HG02840 (cell line): ENCODE data around the gene GABARAP.

ENCODE experiments used
- ATAC-seq: cut with Tn5 transposase; IDR thresholded peaks from one replicate; pipeline ENCODE4 v1.9.1; 2021; ENCODE audit warnings: mild to moderate bottlenecking, moderate library complexity, moderate number of reproducible peaks; ENCODE audit not compliant: unreplicated experiment, low FRiP score

GABARAP gene

GRCh38 chr17:7223375-7223774 is 18.9 kb downstream of the GABARAP start:
- ATAC-seq: no peak

GRCh38 chr17:7222972-7223292 is 19.3 kb downstream of the GABARAP start:
- no peak for ATAC-seq

- ATAC-seq: no peak
Observed at GRCh38 chr17:7222093-7222971, 19.9 kb downstream of the GABARAP start.

GRCh38 chr17:7221278-7222092 is 20.8 kb downstream of the GABARAP start:
- no peak for ATAC-seq

- ATAC-seq: no peak
Observed at GRCh38 chr17:7220593-7221277, 21.5 kb downstream of the GABARAP start.

- ATAC-seq: peak; percentile 52
Observed at GRCh38 chr17:7219812-7220592, 22.2 kb downstream of the GABARAP start, which contains the start of the genes ACADVL and DLG4. Gene ACADVL (plus strand): TSS chr17:7219938. CDS start chr17:7219985, 47 bp downstream. Gene DLG4 (minus strand): TSS chr17:7219836.

GRCh38 chr17:7219229-7219811 is 22.9 kb downstream of the GABARAP start:
- ATAC-seq: no peak

- ATAC-seq: no peak
Observed at GRCh38 chr17:7218758-7219157, 23.5 kb downstream of the GABARAP start.

GRCh38 chr17:7218166-7218565 is 24.1 kb downstream of the GABARAP start:
- ATAC-seq: no peak

- no peak for ATAC-seq
Observed at GRCh38 chr17:7217113-7217987, 24.9 kb downstream of the GABARAP start.

GRCh38 chr17:7216242-7217112 is 25.8 kb downstream of the GABARAP start:
- no peak for ATAC-seq

GRCh38 chr17:7215652-7216180 is 26.5 kb downstream of the GABARAP start:
- no peak for ATAC-seq

- ATAC-seq: no peak
Observed at GRCh38 chr17:7215136-7215638, 27.1 kb downstream of the GABARAP start.

- peak; percentile 74 for ATAC-seq
Observed at GRCh38 chr17:7214300-7215135, 27.7 kb downstream of the GABARAP start.

GRCh38 chr17:7213895-7214299 is 28.4 kb downstream of the GABARAP start:
- ATAC-seq: no peak

GRCh38 chr17:7211491-7212273 is 30.6 kb downstream of the GABARAP start:
- no peak for ATAC-seq
